Sigmoid colon (tissue), 4 donors: ENCODE data around the gene TENT5C.

Experiments
- EP300 ChIP-seq, 4 donors: sonication (generic); formaldehyde crosslinking; IDR thresholded peaks; one replicate each; pipeline ENCODE4 v1.6.1; 2017; ENCODE audit warnings: antibody characterized with exemption in 4 of 4
- POLR2A ChIP-seq, 2 donors: fragments of 450-650 bp; IDR thresholded peaks; one replicate each; pipeline ENCODE4 v1.6.1; 2016; ENCODE audit warnings: antibody characterized with exemption in 2 of 2, mild to moderate bottlenecking in 2 of 2, moderate library complexity in 2 of 2

- TF ChIP-seq EP300 (IDR thresholded peaks at IDR 0.05) (no peak), POLR2A (IDR thresholded peaks at IDR 0.05) (no peak)
Measured at GRCh38 chr1:117562581-117563491, 43.0 kb upstream of the TENT5C start.
